C1 segment of cervical spinal cord (tissue), 14 donors: Measurements from ENCODE around the gene CENPU.
A peak's percentile ranks its signal among the peaks of the same experiment; 100 is the strongest.
"Not testable (repeated sequence)": the region's sequence is repeated elsewhere in the genome, so short reads cannot be mapped to it uniquely, and the experiment has no call there.

ENCODE experiments used
- DNase-seq, 14 donors: peaks; one replicate each; lab custom pipeline; 2025; lab: John Stamatoyannopoulos, UW

The CENPU gene

DNA sequence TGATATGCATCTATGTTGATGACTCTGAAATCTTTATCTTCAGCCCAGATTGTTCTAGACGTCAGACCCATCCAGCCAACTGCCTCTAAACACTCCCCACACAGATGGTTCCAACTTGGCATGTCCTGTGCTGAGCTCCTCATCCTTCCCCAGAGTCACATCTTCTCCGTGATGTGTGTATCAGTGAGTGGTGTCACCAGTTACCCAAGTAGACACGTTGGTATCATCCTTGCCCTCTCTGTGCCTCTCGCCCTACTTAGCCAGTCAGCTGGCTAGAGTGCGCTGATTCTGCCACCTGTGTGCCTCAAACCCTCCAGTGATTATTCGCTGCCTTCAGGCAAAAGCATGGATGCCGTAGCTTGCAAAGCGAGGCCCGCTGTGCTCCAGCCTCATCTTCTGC lies 65.8 kb downstream of the CENPU start:
- no peak for DNase-seq

DNA sequence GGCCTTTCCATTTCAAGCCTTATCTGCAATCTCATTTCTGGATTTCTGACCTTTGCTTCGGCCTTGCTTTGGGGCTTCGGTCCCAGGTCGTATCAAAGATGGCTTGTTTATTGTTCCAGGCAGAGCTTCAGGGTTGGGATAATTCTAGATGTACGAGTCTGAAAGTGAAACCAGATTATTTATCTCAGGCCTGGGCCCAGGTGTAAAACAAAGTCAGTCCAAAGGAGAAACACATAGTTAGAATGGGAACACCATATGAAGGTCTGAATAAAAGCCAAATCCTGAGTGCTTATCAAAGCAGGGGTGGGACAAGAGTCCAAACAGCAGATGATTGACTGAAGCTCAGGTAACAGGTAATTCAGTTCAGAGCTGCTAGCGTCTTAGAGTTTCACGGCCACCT lies 67.2 kb downstream of the CENPU start:
- DNase-seq: no peak

DNA sequence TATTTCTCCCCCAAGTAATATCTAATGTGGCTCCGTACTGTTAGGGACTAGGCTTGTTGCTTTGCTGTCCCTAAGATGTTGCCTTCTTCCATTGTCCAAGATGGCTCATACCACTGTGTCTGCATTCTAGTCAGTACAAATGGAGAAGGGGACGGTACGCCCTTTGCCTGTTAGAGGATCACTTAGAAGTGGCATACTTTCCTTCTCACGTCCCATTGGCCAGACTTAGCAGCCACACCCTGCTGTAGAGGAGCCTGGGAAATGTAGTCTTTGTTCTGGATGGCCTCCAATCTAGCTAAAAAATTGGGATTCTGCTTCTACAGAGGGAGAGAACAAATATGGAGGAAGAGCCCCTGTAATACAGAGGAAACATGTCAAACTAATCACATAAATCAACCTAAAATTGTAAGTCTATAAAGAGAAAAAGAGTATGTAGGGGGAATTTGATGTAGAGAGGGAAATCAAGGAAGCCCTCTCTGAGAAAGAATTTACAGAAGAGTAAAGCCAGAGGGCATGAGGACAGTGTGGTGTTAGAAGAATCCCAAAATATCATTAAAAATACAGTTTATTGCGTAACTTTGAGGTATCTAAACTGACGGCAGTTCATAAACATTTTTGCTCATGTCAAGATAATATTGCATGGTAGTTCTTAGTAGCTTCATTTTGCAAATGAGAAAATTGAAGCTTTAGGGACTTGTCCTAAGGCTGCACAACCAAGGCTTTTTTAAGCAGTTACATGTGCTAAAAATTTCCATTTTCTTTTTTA lies 69.3 kb downstream of the CENPU start:
- no peak for DNase-seq

DNA sequence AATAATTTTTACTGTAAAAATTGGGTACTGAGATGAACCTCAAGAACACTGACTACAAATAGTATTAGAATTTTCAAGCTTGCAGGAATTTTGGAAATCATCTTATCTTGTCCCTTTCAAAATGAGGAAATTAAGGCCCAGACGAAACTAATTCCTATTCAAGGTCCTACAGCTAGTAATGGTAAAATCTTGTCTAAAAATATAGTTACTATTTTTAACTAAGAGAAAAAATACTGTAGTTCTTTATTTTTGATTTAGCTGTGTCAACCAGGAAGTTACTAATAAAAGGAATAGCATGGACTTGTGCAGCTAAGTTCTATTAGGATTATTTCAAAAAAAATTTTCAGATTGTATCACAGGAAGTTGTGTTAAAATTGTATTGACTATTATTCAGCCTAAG lies 71.7 kb downstream of the CENPU start:
- no peak for DNase-seq

DNA sequence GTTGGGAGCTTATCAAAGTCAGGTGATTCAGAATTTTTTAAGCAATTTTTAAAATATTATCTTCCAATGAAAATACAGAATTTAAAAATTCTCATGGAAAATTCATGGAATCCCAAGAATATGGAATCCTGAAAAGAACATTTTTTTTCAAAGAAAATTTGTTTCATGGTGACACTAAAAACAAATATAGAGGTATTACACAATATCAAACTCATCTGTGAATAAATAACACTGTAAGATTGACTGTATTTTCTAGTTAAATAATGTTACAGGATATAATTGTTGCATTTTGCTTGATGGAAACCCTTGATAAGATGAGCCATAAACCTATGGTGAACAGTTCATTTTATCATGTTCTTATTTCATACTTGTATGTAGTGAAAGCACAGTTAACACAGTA lies 72.9 kb downstream of the CENPU start:
- no peak for DNase-seq

GRCh38 chr4:184657820-184658219 lies 76.1 kb downstream of the CENPU start:
- not testable (repeated sequence) for DNase-seq

- no peak for DNase-seq
Measured at GRCh38 chr4:184657144-184657543, 76.8 kb downstream of the CENPU start.

DNA sequence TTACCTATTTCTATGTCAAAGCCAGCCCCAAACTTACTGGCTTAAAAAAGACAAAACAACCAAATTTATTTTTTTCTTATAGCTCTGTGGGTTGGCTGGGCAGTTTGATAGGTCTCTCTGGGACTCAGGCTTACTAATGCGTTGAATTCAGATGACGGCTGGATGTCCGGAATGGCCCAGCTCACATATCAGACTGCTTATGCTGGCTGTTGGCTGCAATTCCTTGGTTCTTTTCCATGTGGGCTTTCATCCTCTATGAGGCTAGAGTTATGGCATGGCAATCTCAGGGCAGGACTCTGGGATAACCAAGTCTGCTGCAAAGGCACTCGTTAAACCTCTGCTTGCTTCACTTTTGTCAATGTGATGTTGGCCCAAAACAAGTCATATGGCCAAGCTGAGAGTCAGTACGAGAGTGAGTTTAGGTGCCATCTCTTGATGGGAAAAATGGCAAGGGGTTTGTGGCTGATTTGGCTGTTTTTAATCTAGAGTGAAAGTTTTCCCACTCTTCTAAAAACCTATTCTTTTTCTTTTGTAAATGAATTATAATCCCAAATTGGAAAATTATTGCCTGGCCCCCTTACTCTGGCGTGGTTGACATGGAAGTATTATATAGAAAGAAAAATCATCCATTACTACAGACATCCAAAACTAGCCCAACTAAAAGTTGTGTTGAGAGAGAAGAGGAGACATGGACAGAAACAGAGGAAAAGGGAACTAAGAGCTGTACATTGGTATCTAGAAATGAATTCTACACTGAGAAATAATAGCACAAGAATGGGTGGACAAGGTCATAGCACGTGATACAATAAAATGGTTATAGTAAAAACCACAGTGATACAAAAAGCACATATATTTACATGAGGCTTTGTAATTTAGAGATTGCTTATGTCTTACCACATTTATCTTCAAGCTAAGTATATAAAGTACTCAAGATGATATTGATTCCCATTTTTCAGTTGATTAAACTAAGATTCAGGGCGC lies 77.7 kb downstream of the CENPU start:
- DNase-seq: no peak

DNA sequence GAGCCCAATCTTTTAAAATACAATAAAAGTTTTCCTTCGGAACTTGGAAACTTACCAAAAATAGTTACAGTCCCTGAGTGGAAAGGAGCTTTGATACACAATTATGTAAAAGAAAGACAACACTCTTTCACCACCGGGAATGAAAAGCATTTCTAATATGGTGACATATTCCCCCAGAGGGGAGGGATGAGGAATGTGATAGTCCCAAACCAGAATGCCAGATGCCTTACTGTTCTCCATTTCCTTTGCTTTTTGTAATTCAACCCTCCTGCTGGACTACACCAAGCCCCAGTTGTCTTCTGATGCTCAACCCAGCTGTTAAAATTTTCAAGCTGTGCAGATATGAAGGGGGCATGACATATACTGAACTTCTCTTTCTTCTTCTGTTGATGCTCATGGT lies 80.2 kb downstream of the CENPU start:
- no peak for DNase-seq

GRCh38 chr4:184652681-184653080 lies 81.2 kb downstream of the CENPU start:
- DNase-seq: not testable (repeated sequence)

GRCh38 chr4:184651899-184652298 lies 82.0 kb downstream of the CENPU start:
- DNase-seq: no peak

DNA sequence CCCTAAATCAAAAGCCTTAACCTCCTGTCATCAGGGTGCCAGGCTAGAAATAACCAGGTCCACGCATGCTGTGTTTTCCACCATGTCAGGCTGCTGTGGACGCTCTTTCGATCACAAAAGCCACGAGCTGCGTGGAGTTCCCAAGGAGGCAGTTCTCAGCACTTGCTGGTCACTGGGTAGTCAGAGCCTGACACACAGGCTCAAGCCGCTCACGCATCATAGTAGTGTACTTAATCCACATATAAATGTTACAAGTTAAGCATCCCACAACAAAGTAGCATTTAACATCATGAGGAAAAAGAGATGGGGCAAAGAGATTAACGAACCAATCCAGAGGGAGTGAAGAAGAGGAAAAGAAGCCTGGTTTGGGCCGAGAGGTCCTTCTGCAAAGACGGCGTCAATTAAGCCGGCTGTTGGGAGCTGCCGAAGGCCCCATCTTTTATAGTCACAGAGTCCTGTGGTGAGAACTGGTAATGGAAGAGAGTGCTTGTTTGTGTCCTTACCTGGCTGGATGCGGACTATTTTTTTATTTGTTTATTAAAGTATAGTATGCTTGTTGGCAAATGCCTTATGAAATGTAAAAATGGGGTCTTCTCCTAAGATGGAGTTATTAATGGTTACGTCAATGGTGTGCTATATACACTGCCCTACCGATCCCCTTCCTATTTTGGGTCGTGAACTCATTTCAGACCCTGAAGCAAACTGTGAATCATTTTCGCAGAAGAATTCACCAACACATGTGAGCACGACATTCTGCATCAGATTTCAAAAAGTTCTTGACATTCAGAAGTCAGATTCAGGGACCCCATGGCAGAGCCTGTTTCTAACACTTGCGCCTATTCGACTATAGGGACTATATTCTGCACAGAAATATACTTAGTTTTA lies 83.7 kb downstream of the CENPU start:
- DNase-seq: peak in 2 of 14 donors; percentile 50 to 51

DNA sequence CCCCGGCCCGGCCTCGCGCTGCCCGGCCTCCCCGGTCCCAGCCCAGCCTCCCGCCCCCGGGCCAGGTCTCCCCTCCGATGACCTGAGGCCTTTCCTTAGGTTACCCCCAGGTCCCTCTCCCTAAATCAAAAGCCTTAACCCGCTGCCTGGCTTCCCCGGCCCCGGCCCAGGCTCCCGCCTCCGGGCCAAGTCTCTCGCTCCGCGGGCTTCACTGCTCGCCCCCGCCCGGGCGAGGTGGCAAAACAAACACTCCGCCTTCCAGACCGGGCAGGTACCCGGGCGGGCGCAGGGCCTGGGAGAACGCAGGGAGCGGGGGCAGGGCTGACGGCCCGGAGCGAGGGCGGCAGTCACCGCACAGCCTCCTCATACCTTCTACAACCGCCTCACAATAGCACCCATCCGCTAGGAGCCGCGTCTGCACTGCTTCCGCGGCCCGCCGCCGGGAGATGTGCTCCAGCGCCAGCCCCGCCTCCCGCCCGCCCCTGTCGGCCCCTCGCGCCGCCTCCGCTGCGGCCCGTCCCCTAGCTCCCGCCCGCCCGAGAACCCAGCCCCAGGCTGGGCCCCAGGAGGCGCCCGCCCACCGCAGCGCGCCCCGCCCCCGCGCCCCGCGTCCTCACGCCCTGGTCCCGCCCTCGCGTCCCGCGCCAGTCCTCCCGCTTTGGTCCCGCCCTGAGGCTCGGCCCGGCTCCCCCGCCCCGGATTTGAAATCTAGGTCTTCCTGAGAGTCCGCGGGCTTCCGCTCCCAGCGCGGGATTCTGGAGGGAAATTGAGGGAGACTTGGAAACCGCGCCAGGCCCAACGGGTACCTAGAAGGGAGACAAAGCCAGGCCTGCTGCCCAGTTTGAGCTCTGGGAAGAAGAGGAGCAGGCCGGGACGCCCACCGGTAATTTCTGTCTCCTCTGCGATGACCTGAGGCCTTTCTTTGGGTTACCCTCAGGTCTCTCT lies 84.6 kb downstream of the CENPU start, which contains the start of the genes CASP3 and PRIMPOL:
CASP3 (minus strand) TSS at position 422 of the 945 bp plus-strand sequence. CDS start 10,994 bp downstream, outside the sequence.
PRIMPOL (plus strand) TSS at position 713 of the 945 bp plus-strand sequence. CDS start 7,403 bp downstream, outside the sequence.
- DNase-seq: peak; percentile 79 to 99 (median 96)

- peak in 11 of 14 donors; percentile 50 to 76 (median 66) for DNase-seq
Measured at GRCh38 chr4:184648313-184649025, 85.4 kb downstream of the CENPU start.

GRCh38 chr4:184648054-184648312 lies 85.9 kb downstream of the CENPU start:
- peak in 2 of 14 donors; percentile 30 to 36 for DNase-seq

DNA sequence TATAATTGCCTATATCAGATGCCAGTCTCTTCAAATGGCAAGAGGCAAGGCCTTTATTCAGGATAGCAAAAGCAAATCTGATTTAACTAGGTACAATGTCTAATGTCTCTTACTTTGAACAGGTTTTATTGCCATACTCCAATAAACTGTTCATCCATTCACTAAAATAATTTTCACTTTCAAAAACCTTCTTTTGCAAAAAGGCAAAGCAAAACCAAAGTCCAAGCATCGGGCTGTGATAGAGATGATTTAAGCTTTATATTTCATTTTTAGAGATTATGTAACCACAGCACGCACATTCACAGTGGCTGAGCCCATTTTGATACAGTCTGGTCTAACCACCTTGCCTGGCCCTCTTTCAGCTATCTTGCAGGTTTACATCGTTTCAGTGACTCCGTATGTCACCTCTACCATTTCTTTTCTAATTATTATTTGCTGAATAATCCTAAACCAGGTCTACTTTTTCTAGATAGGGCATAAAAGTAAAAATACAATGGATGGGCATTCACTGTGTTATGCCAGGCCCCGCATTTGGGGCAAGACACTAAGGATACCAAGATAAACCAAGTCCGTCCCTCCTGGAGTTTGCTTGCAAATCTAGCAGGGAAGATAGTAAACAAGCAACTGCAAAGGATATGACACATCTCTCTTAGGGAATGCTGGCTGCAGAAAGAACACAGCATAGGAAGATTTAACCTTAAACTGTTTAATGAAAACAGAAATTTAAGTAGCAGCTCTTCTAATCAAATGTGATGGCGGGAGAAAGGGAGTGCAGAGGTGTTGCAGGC lies 86.4 kb downstream of the CENPU start:
- DNase-seq: peak in 1 of 14 donors; percentile 55

GRCh38 chr4:184645904-184646610 lies 87.8 kb downstream of the CENPU start:
- peak in 3 of 14 donors; percentile 1 to 21 (median 12) for DNase-seq
